HEK293 (cell line): ENCODE data around the gene LRFN2.

ENCODE experiments used
- CTCF ChIA-PET: fragments of 350-600 bp; formaldehyde crosslinking; extraction: SDS; loops from one replicate; lab custom pipeline; 2021; ENCODE audit warnings: antibody characterized with exemption; lab: Yijun Ruan, JAX
- POLR2A ChIA-PET: fragments of 300-600 bp; formaldehyde crosslinking; extraction: SDS; loops from one replicate; lab custom pipeline; 2020; ENCODE audit warnings: antibody characterized with exemption, inconsistent platforms; lab: Yijun Ruan, JAX
- H3K27ac ChIP-seq: fragments of 200-500 bp; sonication (Bioruptor generic); 2 replicates; pipeline ENCODE4 v1.5.1; 2014; ENCODE audit warnings: low read depth, low read length, control low read depth, inconsistent platforms; ENCODE audit errors: extremely low read depth
- H3K36me3 ChIP-seq, 2 experiments: fragments of 200-500 bp in 1 of 2; sonication (Bioruptor generic) in 1 of 2; 1 replicate in 1 of 2; 2 replicates in 1 of 2; pipeline ENCODE4 v1.5.1; 2014 to 2017; ENCODE audit warnings: inconsistent platforms in 2 of 2, low read length in 2 of 2; ENCODE audit not compliant: control insufficient read depth in 2 of 2, insufficient read depth in 1 of 2
- H3K4me1 ChIP-seq: fragments of 200-500 bp; sonication (Bioruptor generic); 2 replicates; pipeline ENCODE4 v1.5.1; 2014; ENCODE audit warnings: mild to moderate bottlenecking, low read length, inconsistent platforms; ENCODE audit not compliant: control insufficient read depth, insufficient read depth
- H3K4me3 ChIP-seq: 2 replicates; pipeline ENCODE4 v1.5.1; 2011; ENCODE audit warnings: low read depth, mild to moderate bottlenecking, control low read depth, low read length, moderate library complexity
- H3K9me3 ChIP-seq: fragments of 200-500 bp; sonication (Bioruptor generic); 2 replicates; pipeline ENCODE4 v1.5.1; 2014; ENCODE audit warnings: low read depth, low read length, inconsistent platforms; ENCODE audit not compliant: control insufficient read depth, insufficient read depth
- BCL11A ChIP-seq: fragments of 450-650 bp; formaldehyde crosslinking; IDR thresholded peaks from 2 replicates; pipeline ENCODE4 v1.5.1; 2016; ENCODE audit warnings: low read depth, missing biosample characterization, missing genetic modification characterization
- BCL6B ChIP-seq: fragments of 450-650 bp; formaldehyde crosslinking; IDR thresholded peaks from 2 replicates; pipeline ENCODE4 v1.5.1; 2017; ENCODE audit warnings: missing biosample characterization, missing genetic modification characterization
- KLF10 ChIP-seq: fragments of 450-650 bp; IDR thresholded peaks from 2 replicates; pipeline ENCODE4 v1.5.1; 2018; ENCODE audit warnings: missing biosample characterization, mild to moderate bottlenecking, missing genetic modification characterization
- MYNN ChIP-seq: fragments of 450-650 bp; formaldehyde crosslinking; IDR thresholded peaks from 2 replicates; pipeline ENCODE4 v1.5.1; 2016; ENCODE audit warnings: missing biosample characterization, missing genetic modification characterization, borderline replicate concordance
- PRDM2 ChIP-seq: fragments of 450-650 bp; formaldehyde crosslinking; IDR thresholded peaks from 2 replicates; pipeline ENCODE4 v1.5.1; 2016; ENCODE audit warnings: missing biosample characterization, missing genetic modification characterization, borderline replicate concordance
- ZBTB48 ChIP-seq: fragments of 450-650 bp; formaldehyde crosslinking; IDR thresholded peaks from 2 replicates; pipeline ENCODE4 v1.5.1; 2016; ENCODE audit warnings: missing biosample characterization, missing genetic modification characterization
- ZBTB6 ChIP-seq: fragments of 450-650 bp; formaldehyde crosslinking; IDR thresholded peaks from 2 replicates; pipeline ENCODE4 v1.5.1; 2017; ENCODE audit warnings: missing biosample characterization, missing genetic modification characterization
- ZFP69B ChIP-seq: fragments of 450-650 bp; formaldehyde crosslinking; IDR thresholded peaks from 2 replicates; pipeline ENCODE4 v1.5.1; 2016; ENCODE audit warnings: missing biosample characterization, missing genetic modification characterization
- ZNF18 ChIP-seq: fragments of 450-650 bp; formaldehyde crosslinking; IDR thresholded peaks from 2 replicates; pipeline ENCODE4 v1.5.1; 2016; ENCODE audit warnings: missing biosample characterization, missing genetic modification characterization
- ZNF214 ChIP-seq: fragments of 450-650 bp; formaldehyde crosslinking; IDR thresholded peaks from 2 replicates; pipeline ENCODE4 v1.5.1; 2017; ENCODE audit warnings: missing biosample characterization, mild to moderate bottlenecking, missing genetic modification characterization, borderline replicate concordance
- ZNF239 ChIP-seq: fragments of 450-650 bp; formaldehyde crosslinking; IDR thresholded peaks from 2 replicates; pipeline ENCODE4 v1.5.1; 2016; ENCODE audit warnings: missing biosample characterization, missing genetic modification characterization
- ZNF266 ChIP-seq: fragments of 450-650 bp; formaldehyde crosslinking; IDR thresholded peaks from 2 replicates; pipeline ENCODE4 v1.5.1; 2016; ENCODE audit warnings: missing biosample characterization, missing genetic modification characterization, low read depth
- ZNF302 ChIP-seq: fragments of 450-650 bp; formaldehyde crosslinking; IDR thresholded peaks from 2 replicates; pipeline ENCODE4 v1.5.1; 2016; ENCODE audit warnings: missing biosample characterization, missing genetic modification characterization, low read depth
- ZNF335 ChIP-seq: fragments of 450-650 bp; formaldehyde crosslinking; conservative IDR thresholded peaks from 2 replicates; pipeline ENCODE4 v1.5.1; 2016; ENCODE audit warnings: missing biosample characterization, missing genetic modification characterization
- ZNF341 ChIP-seq: fragments of 450-650 bp; formaldehyde crosslinking; IDR thresholded peaks from 2 replicates; pipeline ENCODE4; 2016; ENCODE audit warnings: low read depth, missing biosample characterization, missing genetic modification characterization
- ZNF366 ChIP-seq: fragments of 450-650 bp; formaldehyde crosslinking; conservative IDR thresholded peaks from 2 replicates; pipeline ENCODE4 v1.5.1; 2016; ENCODE audit warnings: missing biosample characterization, missing genetic modification characterization
- ZNF488 ChIP-seq: fragments of 450-650 bp; formaldehyde crosslinking; IDR thresholded peaks from 2 replicates; pipeline ENCODE4 v1.5.1; 2016; ENCODE audit warnings: missing biosample characterization, missing genetic modification characterization
- ZNF510 ChIP-seq: fragments of 450-650 bp; formaldehyde crosslinking; IDR thresholded peaks from 2 replicates; pipeline ENCODE4 v1.5.1; 2018; ENCODE audit warnings: mild to moderate bottlenecking, missing genetic modification characterization, missing biosample characterization; ENCODE audit not compliant: insufficient replicate concordance
- ZNF549 ChIP-seq: fragments of 450-650 bp; IDR thresholded peaks from 2 replicates; pipeline ENCODE4 v1.5.1; 2018; ENCODE audit warnings: missing biosample characterization, missing genetic modification characterization, mild to moderate bottlenecking, inconsistent platforms, moderate library complexity
- ZNF600 ChIP-seq: fragments of 450-650 bp; formaldehyde crosslinking; IDR thresholded peaks from 2 replicates; pipeline ENCODE4 v1.5.1; 2016; ENCODE audit warnings: missing biosample characterization, missing genetic modification characterization
- ZNF639 ChIP-seq: fragments of 450-650 bp; formaldehyde crosslinking; IDR thresholded peaks from 2 replicates; pipeline ENCODE4 v1.5.1; 2016; ENCODE audit warnings: missing biosample characterization, missing genetic modification characterization
- ZNF776 ChIP-seq: fragments of 450-650 bp; formaldehyde crosslinking; IDR thresholded peaks from 2 replicates; pipeline ENCODE4 v1.5.0; 2017; ENCODE audit warnings: missing biosample characterization, missing genetic modification characterization, borderline replicate concordance
- ZNF843 ChIP-seq: fragments of 450-650 bp; formaldehyde crosslinking; IDR thresholded peaks from 2 replicates; pipeline ENCODE4 v1.5.1; 2016; ENCODE audit warnings: missing biosample characterization, missing genetic modification characterization

The LRFN2 gene

GRCh38 chr6:40509086-40509485 is 78.1 kb downstream of the LRFN2 start:
- Histone ChIP-seq H3K4me1 (no peaks in the 10 kb centered on the region), H3K27ac (no peak overlapping the region), H3K4me3 (no peak overlapping the region), H3K9me3 (no peaks in the 10 kb centered on the region), H3K36me3 (no peaks in the 10 kb centered on the region)
- POLR2A ChIA-PET, result no interaction called here
- CTCF ChIA-PET, result no interaction called here
- TF ChIP-seq ZBTB48 (tag by site-specific recombination) (no peak), KLF10 (tag by site-specific recombination) (no peak), MYNN (no peak), ZNF214 (tag by site-specific recombination) (no peak), ZNF639 (tag by site-specific recombination) (no peak), ZBTB6 (no peak), ZNF341 (tag by site-specific recombination) (no peak), ZNF488 (no peak), ZNF843 (no peak), ZNF239 (tag by site-specific recombination) (no peak), PRDM2 (tag by site-specific recombination) (no peak), ZNF302 (tag by site-specific recombination) (no peak), ZFP69B (no peak), ZNF510 (tag by site-specific recombination) (no peak), ZNF600 (tag by site-specific recombination) (no peak), BCL11A (tag by site-specific recombination) (no peak), ZNF776 (tag by site-specific recombination) (no peak), ZNF549 (tag by site-specific recombination) (no peak)

- H3K36me3 ChIP-seq, result no peaks in the 10 kb centered on the region
- ChIA-PET CTCF (no interaction called here), POLR2A (no interaction called here)
- H3K4me1 ChIP-seq, result no peaks in the 10 kb centered on the region
- no peak overlapping the region for H3K27ac ChIP-seq
- no peak overlapping the region for H3K4me3 ChIP-seq
- H3K9me3 ChIP-seq, result no peaks in the 10 kb centered on the region
- TF ChIP-seq ZNF366 (tag by site-specific recombination), result no peak
- TF ChIP-seq ZNF266 (tag by site-specific recombination), result no peak
- no peak for TF ChIP-seq ZNF18 (tag by site-specific recombination)
- no peak for TF ChIP-seq ZNF488
- no peak for TF ChIP-seq BCL6B
- no peak for TF ChIP-seq ZNF510 (tag by site-specific recombination)
- no peak for TF ChIP-seq ZNF335 (tag by site-specific recombination)
These were observed 80.2 kb downstream of the LRFN2 start for GRCh38 chr6:40506954-40507353.
